Lung (tissue), 12 donors: ENCODE results near the gene CACNB1. TPM values are rescaled to one million over a fixed set of nuclear protein-coding genes. Genes with fewer than 3 reads are reported as not detected.

ENCODE experiments used
- ATAC-seq: fragments of 200-7000 bp; cut with Tn5 transposase; one replicate; pipeline ENCODE4 v1.9.1; 2020; ENCODE audit warnings: moderate number of reproducible peaks; ENCODE audit not compliant: insufficient read depth, low FRiP score
- DNase-seq, 3 donors: peaks; one replicate each; pipeline ENCODE4 v3.0.0-alpha.2; 2013 to 2017
- H3K27ac ChIP-seq, 2 donors: one replicate each; pipeline ENCODE4 v1.5.1; 2013; ENCODE audit warnings: mild to moderate bottlenecking in 2 of 2, moderate library complexity in 2 of 2, control low read depth in 1 of 2, inconsistent platforms in 1 of 2, low read depth in 1 of 2, low read length in 1 of 2
- H3K27me3 ChIP-seq, 3 donors: one replicate each; pipeline ENCODE4 v1.5.1; 2013; ENCODE audit warnings: low read length in 2 of 3; ENCODE audit not compliant: control insufficient read depth in 3 of 3, insufficient read depth in 3 of 3
- H3K36me3 ChIP-seq, 4 donors: one replicate each; pipeline ENCODE4 v1.5.1; 2013; ENCODE audit warnings: low read length in 4 of 4, mild to moderate bottlenecking in 1 of 4, moderate library complexity in 1 of 4; ENCODE audit not compliant: control insufficient read depth in 4 of 4, insufficient read depth in 4 of 4
- H3K4me1 ChIP-seq, 5 donors: one replicate each; pipeline ENCODE4 v1.5.1; 2013; ENCODE audit warnings: low read length in 5 of 5, mild to moderate bottlenecking in 2 of 5, moderate library complexity in 1 of 5; ENCODE audit not compliant: control insufficient read depth in 5 of 5, insufficient read depth in 5 of 5
- H3K4me3 ChIP-seq: one replicate; pipeline ENCODE4 v1.5.1; 2013; ENCODE audit warnings: mild to moderate bottlenecking, control low read depth, moderate library complexity
- H3K9ac ChIP-seq, 2 donors: one replicate each; pipeline ENCODE4 v1.5.1; 2013; ENCODE audit warnings: low read length in 2 of 2, control low read depth in 1 of 2; ENCODE audit not compliant: insufficient read depth in 1 of 2
- H3K9me3 ChIP-seq, 4 donors: one replicate each; pipeline ENCODE4 v1.5.1; 2013; ENCODE audit warnings: low read length in 3 of 4, mild to moderate bottlenecking in 1 of 4, moderate library complexity in 1 of 4; ENCODE audit not compliant: control insufficient read depth in 4 of 4, insufficient read depth in 3 of 4
- WGBS, 2 donors: extraction: QIAGEN DNeasy Blood & Tissue Kit; methylation state at CpG; one replicate each; pipeline ENCODE4 v1.1.7; 2013; 5-methylcytosine and 5-hydroxymethylcytosine counted together
- polyA plus RNA-seq, 2 donors: library from polyadenylated mRNA; stranded (reverse); fragments of 200-250 nt; gene quantifications; one replicate each; pipeline ENCODE4 v1.2.1, GENCODE V29; 2013
- total RNA-seq, 2 donors: library from RNA; depleted of rRNA in 1 of 2; stranded (reverse); fragments of >200 nt in 1 of 2; gene quantifications; one replicate each; pipeline ENCODE4 v1.2.1, GENCODE V29; 2014 to 2021
- TF ChIP-seq, protein P1 (sequence below): IDR thresholded peaks from 2 replicates; pipeline ENCODE4 v1.5.1; 2012; ENCODE audit warnings: mild to moderate bottlenecking; ENCODE audit errors: control extremely low read depth, extremely low read depth
- donor health status: control.
- donor health status: control.
- donor health status: Bipolar disorder and iron deficiency.
- donor health status: healthy.
- donor health status: DM: yes; HTN: yes; CAD: no.

CACNB1 gene
- total and polyA plus RNA-seq, 4 donors: 6.8 to 49.6 (median 21.7) TPM

DNA sequence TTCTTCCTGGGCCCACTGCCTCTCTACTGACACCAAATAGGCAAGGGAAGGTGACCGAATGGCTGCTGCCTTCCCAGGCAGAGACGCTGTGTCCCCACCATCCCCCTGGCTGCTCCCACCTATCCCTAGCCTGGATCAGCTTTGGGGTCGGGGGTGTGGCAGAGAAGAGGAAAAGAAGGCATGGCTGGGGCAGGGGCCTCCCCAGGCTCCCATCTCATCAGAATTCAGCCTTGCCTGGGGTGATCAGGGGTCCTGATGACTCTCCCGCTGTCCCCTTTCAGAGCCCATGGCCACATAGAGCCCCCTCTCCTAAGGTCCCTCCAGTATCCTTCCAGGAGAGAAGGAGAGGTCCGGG is 46.7 kb downstream of the CACNB1 start:
- no peak overlapping the region for H3K4me3 ChIP-seq
- no peak overlapping the region for H3K27ac ChIP-seq
- H3K9me3 ChIP-seq: no peaks in the 10 kb centered on the region
- H3K9ac ChIP-seq: no peak overlapping the region
- DNase-seq: no peak
- WGBS, 2 donors: 19 to 40% methylated on average over 5 of the region's 5 CpGs
- ATAC-seq: no peak
- H3K36me3 ChIP-seq: no peaks in the 10 kb centered on the region
- TF ChIP-seq, protein P1, sequence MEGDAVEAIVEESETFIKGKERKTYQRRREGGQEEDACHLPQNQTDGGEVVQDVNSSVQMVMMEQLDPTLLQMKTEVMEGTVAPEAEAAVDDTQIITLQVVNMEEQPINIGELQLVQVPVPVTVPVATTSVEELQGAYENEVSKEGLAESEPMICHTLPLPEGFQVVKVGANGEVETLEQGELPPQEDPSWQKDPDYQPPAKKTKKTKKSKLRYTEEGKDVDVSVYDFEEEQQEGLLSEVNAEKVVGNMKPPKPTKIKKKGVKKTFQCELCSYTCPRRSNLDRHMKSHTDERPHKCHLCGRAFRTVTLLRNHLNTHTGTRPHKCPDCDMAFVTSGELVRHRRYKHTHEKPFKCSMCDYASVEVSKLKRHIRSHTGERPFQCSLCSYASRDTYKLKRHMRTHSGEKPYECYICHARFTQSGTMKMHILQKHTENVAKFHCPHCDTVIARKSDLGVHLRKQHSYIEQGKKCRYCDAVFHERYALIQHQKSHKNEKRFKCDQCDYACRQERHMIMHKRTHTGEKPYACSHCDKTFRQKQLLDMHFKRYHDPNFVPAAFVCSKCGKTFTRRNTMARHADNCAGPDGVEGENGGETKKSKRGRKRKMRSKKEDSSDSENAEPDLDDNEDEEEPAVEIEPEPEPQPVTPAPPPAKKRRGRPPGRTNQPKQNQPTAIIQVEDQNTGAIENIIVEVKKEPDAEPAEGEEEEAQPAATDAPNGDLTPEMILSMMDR: no peak
- H3K27me3 ChIP-seq: peaks cover 0 to 22% (median 8%) of the 10 kb centered on the region in 3 donors
- H3K4me1 ChIP-seq: peaks cover 0 to 18% (median 0%) of the 10 kb centered on the region in 5 donors

DNA sequence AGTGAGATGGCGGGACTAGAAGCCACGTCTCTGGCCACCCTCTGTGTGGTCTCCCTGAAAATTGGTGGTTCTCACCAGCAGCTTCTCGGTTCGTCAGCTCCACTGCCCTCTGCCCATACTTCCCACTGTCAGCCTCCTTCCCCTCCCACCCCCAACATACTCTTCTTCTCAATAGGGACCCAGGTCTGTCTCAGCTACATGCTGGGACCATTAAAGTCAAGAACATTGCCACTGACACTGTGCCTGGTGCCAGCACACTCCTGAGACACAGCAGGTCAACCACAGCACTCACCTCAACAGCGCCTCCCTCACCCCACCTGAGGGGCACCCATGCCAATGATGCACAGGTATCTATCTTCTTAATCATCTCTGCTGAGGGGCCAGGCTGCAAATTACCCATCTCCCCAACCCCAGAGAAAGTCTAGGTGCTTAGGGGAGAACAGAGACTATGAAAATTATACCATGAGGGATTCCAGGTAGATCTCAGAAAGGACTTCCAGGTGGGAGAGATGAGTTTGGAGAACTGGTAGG is 47.3 kb downstream of the CACNB1 start:
- H3K4me3 ChIP-seq: no peak overlapping the region
- 73 to 74% methylated on average over 5 of the region's 5 CpGs for WGBS, 2 donors
- H3K9me3 ChIP-seq: no peaks in the 10 kb centered on the region
- TF ChIP-seq, protein P1: no peak
- no peak for ATAC-seq
- no peak for DNase-seq
- no peaks in the 10 kb centered on the region for H3K36me3 ChIP-seq
- peaks cover 0 to 22% (median 8%) of the 10 kb centered on the region in 3 donors for H3K27me3 ChIP-seq
- H3K4me1 ChIP-seq: peaks cover 0 to 18% (median 0%) of the 10 kb centered on the region in 5 donors
- H3K9ac ChIP-seq: no peak overlapping the region
- no peak overlapping the region for H3K27ac ChIP-seq

DNA sequence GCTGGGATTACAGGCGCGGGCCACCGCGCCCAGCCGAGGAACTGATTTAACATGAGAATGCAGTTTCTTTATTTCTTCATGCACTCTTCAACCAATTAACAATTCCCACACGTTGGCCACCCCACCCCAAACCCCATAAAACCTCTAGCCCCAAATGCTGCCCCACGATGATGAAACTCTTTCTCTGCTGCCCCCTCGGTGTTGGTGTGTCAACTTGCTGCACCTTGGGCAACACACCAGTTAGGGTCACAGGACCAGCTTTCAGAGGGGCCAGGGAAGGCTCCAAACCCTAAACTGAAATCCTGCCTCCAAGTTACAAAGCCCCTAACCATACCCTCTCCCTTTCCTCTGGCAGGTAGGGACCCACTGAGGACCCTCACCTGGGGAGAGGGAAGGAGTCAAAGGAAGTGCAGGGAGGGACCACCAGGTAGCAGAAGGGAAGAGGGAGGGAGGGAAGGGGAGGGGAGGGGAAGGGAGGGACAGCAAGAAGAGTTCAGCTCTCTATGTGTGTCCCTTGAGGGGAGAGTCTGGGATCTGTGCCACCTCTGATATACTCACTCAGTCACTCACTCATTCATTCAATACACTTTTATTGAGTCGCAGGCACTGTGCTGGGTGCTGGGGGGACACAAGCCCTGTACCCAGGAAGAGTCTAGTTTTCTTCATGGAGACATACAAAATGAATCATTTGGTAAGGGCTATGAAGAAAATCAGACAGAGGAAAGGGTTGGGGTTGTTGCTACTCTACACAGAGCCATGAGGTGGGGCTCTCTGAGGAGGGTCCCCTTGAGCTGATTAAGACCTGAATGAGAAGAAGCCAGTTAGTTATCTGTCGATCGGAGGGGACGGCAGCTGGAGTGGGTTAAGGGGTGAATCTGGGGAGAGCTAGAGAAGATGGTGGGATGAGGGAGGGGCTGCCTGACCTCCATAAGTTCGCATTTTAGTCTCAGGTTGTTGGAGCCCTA is 50.0 kb downstream of the CACNB1 start:
- no peak overlapping the region for H3K27ac ChIP-seq
- H3K4me1 ChIP-seq: peaks cover 0 to 18% (median 3%) of the 10 kb centered on the region in 5 donors
- ATAC-seq (no peak), DNase-seq (no peak)
- 60 to 62% methylated on average over 13 of the region's 13 CpGs for WGBS, 2 donors
- no peak overlapping the region for H3K4me3 ChIP-seq
- peaks cover 0 to 22% (median 8%) of the 10 kb centered on the region in 3 donors for H3K27me3 ChIP-seq
- TF ChIP-seq, protein P1: no peak
- H3K9ac ChIP-seq: no peak overlapping the region
- H3K36me3 ChIP-seq: no peaks in the 10 kb centered on the region
- H3K9me3 ChIP-seq: no peaks in the 10 kb centered on the region
